ENCODE measurements around the gene CPNE6. TPM values are rescaled to one million over a fixed set of nuclear protein-coding genes. Genes with fewer than 3 reads are reported as not detected.

Gene CPNE6
- total and polyA plus RNA-seq, 2 of the 8 experiments (the other 6 are each of a cell fraction or from before 2014, with no cell fraction given): 0.05 TPM; not detected in 1

- no peaks in the 10 kb centered on the region for H3K36me3 ChIP-seq (ENCODE audit: control insufficient read depth in 2 of 4, insufficient read depth in 4 of 4, low read length in 3 of 4)
- WGBS, 2 experiments (ENCODE audit: extremely low coverage in 1 of 2, insufficient coverage in 1 of 2, insufficient read length in 1 of 2, insufficient replicate concordance in 2 of 2, low coverage in 1 of 2, low lambda C conversion rate in 2 of 2, missing lambda C conversion rate in 1 of 2): 92% methylated on average over 12 of the region's 12 CpGs; no CpG with 5 or more reads in 1 of the 2 experiments
- H4K20me1 ChIP-seq (replicated peaks in 1 of 2; ENCODE audit: control insufficient read depth in 1 of 2, insufficient read depth in 2 of 2, low read length in 2 of 2): no peaks in the 10 kb centered on the region
- H4K91ac ChIP-seq (replicated peaks; ENCODE audit: insufficient read length, low read length): no peak overlapping the region
- H3K14ac ChIP-seq (ENCODE audit: insufficient read length): no peak overlapping the region
- no peaks in the 10 kb centered on the region for H3K79me1 ChIP-seq (ENCODE audit: low read depth, low read length)
- H4K5ac ChIP-seq (ENCODE audit: insufficient read length, low read depth, low read length): no peak overlapping the region
- peaks cover 0 to 1% (median 0%) of the 10 kb centered on the region in 4 experiments; a peak in 1 of 7 replicates for H3K4me1 ChIP-seq (replicated peaks in 1 of 4; ENCODE audit: control insufficient read depth in 3 of 4, insufficient read depth in 4 of 4, low read length in 3 of 4)
- H2AK5ac ChIP-seq (ENCODE audit: low read depth, low read length): no peak overlapping the region
- no peak overlapping the region for H3K9ac ChIP-seq (replicated peaks in 1 of 4; ENCODE audit: extremely low read depth in 1 of 4, low read depth in 3 of 4, low read length in 3 of 4)
- H2BK5ac ChIP-seq (ENCODE audit: low read depth, low read length): no peak overlapping the region
- H3K9me3 ChIP-seq (ENCODE audit: insufficient read depth in 2 of 2, low read depth in 1 of 2, low read length in 1 of 2): no peaks in the 10 kb centered on the region
- H3K27ac ChIP-seq (ENCODE audit: low read depth, low read length): no peak overlapping the region
- H2AFZ ChIP-seq (ENCODE audit: low read length): no peak overlapping the region
- no peaks in the 10 kb centered on the region for H3K23me2 ChIP-seq (ENCODE audit: low read depth, low read length)
- H3K4me3 ChIP-seq (ENCODE audit: extremely low read depth in 1 of 4, insufficient read depth in 2 of 4, low read depth in 3 of 4, low read length in 4 of 4): no peak overlapping the region
- H3K4me2 ChIP-seq (ENCODE audit: insufficient read depth in 1 of 2, low read depth in 2 of 2, low read length in 2 of 2): no peak overlapping the region
- H2BK12ac ChIP-seq (ENCODE audit: low read depth, low read length): 0 out of 2 replicates have a peak overlapping the region, but pooled peaks have one; percentile 5
- POLR2A ChIA-PET (ENCODE audit: partially characterized antibody): interaction anchor here (1.3 to 27.2 kb wide), 5 partner anchors 10 to 107 kb away, joined by 3 to 626 read pairs (median 5); partner anchors contain the start of gene PCK2
- H3K27me3 ChIP-seq (replicated peaks in 1 of 4; ENCODE audit: control insufficient read depth in 3 of 4, extremely low read depth in 1 of 4, insufficient read depth in 3 of 4, low read length in 3 of 4): no peaks in the 10 kb centered on the region; a peak in 1 of 7 replicates
- H2BK15ac ChIP-seq (ENCODE audit: low read length): no peak overlapping the region
- no peaks in the 10 kb centered on the region for H3K79me2 ChIP-seq (ENCODE audit: control insufficient read depth in 1 of 2, insufficient read depth in 2 of 2, low read length in 2 of 2)
- FAIRE-seq (no peak), DNase-seq (ENCODE audit: low read depth in 1 of 2, low spot score in 2 of 2) (no peak)
- H3K18ac ChIP-seq (ENCODE audit: extremely low read depth, low read length): no peak overlapping the region
- CTCF ChIA-PET (ENCODE audit: partially characterized antibody): interaction anchor here (0.9 to 23.8 kb wide), 5 partner anchors 10 to 37 kb away, joined by 3 to 316 read pairs (median 9); partner anchors contain the start of gene PCK2
- no peak overlapping the region for H3K23ac ChIP-seq (ENCODE audit: insufficient read length)
- no peak overlapping the region for H3K4ac ChIP-seq (replicated peaks; ENCODE audit: insufficient read length, low read depth, low read length)
- H3K56ac ChIP-seq (replicated peaks; ENCODE audit: insufficient read length, low read depth, low read length): no peak overlapping the region
- no peak overlapping the region for H2BK20ac ChIP-seq (ENCODE audit: low read length)
- H2BK120ac ChIP-seq (replicated peaks; ENCODE audit: low read depth, low read length): no peak overlapping the region
- no peak overlapping the region for H4K8ac ChIP-seq (ENCODE audit: extremely low read depth, insufficient read depth, low read length)
- TF ChIP-seq RXRA (IDR thresholded peaks at IDR 0.05; ENCODE audit: insufficient read depth, low read depth, low read length) (no peak), MAX (IDR thresholded peaks at IDR 0.05) (no peak), RFX5 (IDR thresholded peaks at IDR 0.05; ENCODE audit: borderline replicate concordance, low read depth, low read length) (no peak)
Measured at GRCh38 chr14:24071836-24072430, 571 bp downstream of the CPNE6 start.

Data from H1 (cell line).